Measurements from ENCODE around the gene FRMD3.

The FRMD3 gene

DNA sequence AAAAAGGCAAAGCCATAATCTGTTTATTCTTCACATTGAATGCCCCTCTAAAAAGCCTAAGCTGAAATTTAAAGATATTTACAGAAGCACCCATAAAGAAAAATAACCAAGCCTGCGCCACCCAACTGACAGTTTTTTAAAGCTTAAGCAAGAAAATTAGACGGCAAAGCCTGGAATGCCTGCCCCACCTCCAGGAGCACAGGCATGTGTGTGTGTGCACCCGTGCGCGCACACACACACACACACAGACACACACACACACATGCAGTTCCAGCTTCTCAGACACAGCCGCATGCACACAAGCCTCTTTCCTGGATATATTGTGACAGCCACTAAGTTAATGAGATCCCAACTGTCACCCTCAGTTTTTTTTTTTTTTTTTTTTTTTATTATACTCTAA, 88.2 kb downstream of the FRMD3 start:
- TF ChIP-seq, protein P1, sequence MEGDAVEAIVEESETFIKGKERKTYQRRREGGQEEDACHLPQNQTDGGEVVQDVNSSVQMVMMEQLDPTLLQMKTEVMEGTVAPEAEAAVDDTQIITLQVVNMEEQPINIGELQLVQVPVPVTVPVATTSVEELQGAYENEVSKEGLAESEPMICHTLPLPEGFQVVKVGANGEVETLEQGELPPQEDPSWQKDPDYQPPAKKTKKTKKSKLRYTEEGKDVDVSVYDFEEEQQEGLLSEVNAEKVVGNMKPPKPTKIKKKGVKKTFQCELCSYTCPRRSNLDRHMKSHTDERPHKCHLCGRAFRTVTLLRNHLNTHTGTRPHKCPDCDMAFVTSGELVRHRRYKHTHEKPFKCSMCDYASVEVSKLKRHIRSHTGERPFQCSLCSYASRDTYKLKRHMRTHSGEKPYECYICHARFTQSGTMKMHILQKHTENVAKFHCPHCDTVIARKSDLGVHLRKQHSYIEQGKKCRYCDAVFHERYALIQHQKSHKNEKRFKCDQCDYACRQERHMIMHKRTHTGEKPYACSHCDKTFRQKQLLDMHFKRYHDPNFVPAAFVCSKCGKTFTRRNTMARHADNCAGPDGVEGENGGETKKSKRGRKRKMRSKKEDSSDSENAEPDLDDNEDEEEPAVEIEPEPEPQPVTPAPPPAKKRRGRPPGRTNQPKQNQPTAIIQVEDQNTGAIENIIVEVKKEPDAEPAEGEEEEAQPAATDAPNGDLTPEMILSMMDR (IDR thresholded peaks at IDR 0.05; ENCODE audit: extremely low read depth, insufficient read depth, missing control alignments) = no peak
- in situ Hi-C loops (cut with MboI; ENCODE audit: low pct_unique_long_range_greater_than_20kb, low sequenced_read_pairs, unreplicated experiment) = no loop called here
- DNase-seq (ENCODE audit: low spot score) = no peak

DNA sequence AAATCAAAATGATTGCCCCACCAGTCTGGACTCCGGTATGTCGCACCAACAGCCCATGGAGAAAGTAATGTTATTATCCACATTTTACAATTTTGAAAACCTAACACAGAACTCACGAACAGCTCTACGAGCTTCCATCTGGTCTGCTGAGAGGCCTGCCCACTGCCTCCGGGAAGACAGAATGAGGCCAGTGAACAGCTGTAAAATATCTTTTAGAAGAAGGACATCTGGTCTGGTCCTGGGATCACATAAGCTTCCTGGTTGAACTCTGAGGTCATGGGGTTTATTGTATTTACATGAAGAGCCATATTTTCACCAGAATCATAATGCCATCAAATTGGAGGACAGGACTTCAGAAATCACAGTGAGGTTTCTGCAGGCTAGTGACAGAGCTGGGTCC, 89.0 kb downstream of the FRMD3 start:
- in situ Hi-C loops (cut with MboI; ENCODE audit: low pct_unique_long_range_greater_than_20kb, low sequenced_read_pairs, unreplicated experiment) = no loop called here
- TF ChIP-seq, protein P1 (IDR thresholded peaks at IDR 0.05; ENCODE audit: extremely low read depth, insufficient read depth, missing control alignments) = no peak
- DNase-seq (ENCODE audit: low spot score) = no peak

GRCh38 chr9:83448626-83449025, 89.6 kb downstream of the FRMD3 start:
- TF ChIP-seq, protein P1 (IDR thresholded peaks at IDR 0.05; ENCODE audit: extremely low read depth, insufficient read depth, missing control alignments) = no peak
- no peak for DNase-seq (ENCODE audit: low spot score)
- in situ Hi-C loops (cut with MboI; ENCODE audit: low pct_unique_long_range_greater_than_20kb, low sequenced_read_pairs, unreplicated experiment) = no loop called here

DNA sequence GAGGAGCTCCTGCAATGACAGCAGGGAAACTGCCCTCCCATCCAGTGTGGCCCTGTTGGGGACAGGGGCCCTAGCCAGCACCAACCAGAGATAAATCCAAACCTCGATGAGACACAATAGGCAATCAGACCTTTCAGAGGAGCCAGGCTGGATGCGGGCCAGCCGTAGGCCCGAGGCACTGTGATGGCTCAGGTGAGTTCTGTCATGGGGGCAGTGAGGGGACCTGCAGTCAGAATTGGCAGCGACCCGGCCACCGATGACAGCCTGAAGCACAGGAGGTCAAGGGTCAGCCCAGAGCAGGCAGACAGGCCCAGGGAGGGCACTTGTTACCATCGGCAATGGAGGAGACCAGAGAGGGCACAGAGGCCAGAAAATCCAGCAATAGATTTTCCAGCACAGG, 90.8 kb downstream of the FRMD3 start:
- in situ Hi-C loops (cut with MboI; ENCODE audit: low pct_unique_long_range_greater_than_20kb, low sequenced_read_pairs, unreplicated experiment) = no loop called here
- TF ChIP-seq, protein P1 (IDR thresholded peaks at IDR 0.05; ENCODE audit: extremely low read depth, insufficient read depth, missing control alignments) = no peak
- no peak for DNase-seq (ENCODE audit: low spot score)

GRCh38 chr9:83445703-83446265, 92.4 kb downstream of the FRMD3 start:
- TF ChIP-seq, protein P1 (IDR thresholded peaks at IDR 0.05; ENCODE audit: extremely low read depth, insufficient read depth, missing control alignments) = no peak
- in situ Hi-C loops (cut with MboI; ENCODE audit: low pct_unique_long_range_greater_than_20kb, low sequenced_read_pairs, unreplicated experiment) = no loop called here
- DNase-seq (ENCODE audit: low spot score) = no peak

GRCh38 chr9:83444110-83444509, 94.1 kb downstream of the FRMD3 start:
- in situ Hi-C loops (cut with MboI; ENCODE audit: low pct_unique_long_range_greater_than_20kb, low sequenced_read_pairs, unreplicated experiment) = no loop called here
- DNase-seq (ENCODE audit: low spot score) = no peak
- TF ChIP-seq, protein P1 (IDR thresholded peaks at IDR 0.05; ENCODE audit: extremely low read depth, insufficient read depth, missing control alignments) = no peak

DNA sequence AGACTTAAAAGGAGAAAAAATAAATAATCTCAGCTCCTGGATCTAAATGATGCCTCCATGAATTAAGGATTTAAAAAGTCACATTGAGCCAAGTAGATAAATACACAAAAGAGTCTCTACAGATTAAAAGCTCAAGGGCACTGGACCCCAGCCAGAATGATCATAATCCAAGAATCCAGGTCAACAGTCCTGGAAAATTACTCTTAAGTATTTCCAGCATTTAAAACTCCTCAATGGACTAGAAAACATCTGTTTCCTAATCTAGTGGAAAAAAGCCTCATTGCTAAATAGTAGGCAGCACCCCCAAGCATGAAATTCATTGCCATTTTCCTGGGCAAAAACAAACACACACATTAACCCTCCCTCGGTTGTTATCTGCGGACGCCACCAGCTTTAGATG, 96.8 kb downstream of the FRMD3 start:
- in situ Hi-C loops (cut with MboI; ENCODE audit: low pct_unique_long_range_greater_than_20kb, low sequenced_read_pairs, unreplicated experiment) = no loop called here
- TF ChIP-seq, protein P1 (IDR thresholded peaks at IDR 0.05; ENCODE audit: extremely low read depth, insufficient read depth, missing control alignments) = no peak
- no peak for DNase-seq (ENCODE audit: low spot score)

Measured in GM13977 (cell line).